GM19240 (cell line): Measurements from ENCODE around the gene KLHL40.

Experiments
- DNase-seq: peaks from one replicate; pipeline ENCODE4 v3.0.0; 2011; ENCODE audit warnings: low spot score; ENCODE audit not compliant: insufficient read length

KLHL40 gene

DNA sequence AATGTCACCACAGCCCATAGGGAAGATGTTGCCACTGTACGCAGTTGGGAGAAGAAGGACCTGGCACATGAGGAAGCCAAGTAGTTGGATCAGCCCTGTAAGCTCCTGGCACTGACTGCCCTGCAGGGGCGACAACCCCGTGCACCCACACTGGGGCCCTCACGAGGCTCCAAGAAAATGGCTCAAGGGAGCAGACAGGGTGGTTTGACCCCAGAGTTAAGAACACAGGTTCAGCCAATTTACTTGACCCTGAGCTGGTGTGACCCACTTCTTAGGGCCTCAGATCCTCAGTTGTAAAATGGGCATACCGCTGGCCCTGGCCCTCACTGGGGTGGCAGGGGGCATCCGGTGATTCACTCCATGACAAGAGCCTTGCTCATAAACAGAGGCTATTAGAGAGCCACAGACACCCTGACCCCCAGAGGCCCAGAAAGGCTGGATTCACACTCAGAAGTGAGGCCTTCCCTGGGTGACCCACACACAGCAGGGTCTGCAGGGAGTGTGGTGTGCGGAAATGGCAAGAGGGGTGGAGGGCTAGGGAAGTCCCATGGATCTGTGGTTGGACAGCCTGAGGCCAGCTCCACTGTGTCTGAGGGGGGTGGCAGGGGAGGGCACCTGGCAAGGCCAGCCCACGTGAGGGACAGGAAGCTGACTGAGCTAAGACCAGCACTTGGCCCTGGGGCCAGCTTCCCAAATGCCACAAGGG, 19.0 kb downstream of the KLHL40 start:
- DNase-seq = no peak

DNA sequence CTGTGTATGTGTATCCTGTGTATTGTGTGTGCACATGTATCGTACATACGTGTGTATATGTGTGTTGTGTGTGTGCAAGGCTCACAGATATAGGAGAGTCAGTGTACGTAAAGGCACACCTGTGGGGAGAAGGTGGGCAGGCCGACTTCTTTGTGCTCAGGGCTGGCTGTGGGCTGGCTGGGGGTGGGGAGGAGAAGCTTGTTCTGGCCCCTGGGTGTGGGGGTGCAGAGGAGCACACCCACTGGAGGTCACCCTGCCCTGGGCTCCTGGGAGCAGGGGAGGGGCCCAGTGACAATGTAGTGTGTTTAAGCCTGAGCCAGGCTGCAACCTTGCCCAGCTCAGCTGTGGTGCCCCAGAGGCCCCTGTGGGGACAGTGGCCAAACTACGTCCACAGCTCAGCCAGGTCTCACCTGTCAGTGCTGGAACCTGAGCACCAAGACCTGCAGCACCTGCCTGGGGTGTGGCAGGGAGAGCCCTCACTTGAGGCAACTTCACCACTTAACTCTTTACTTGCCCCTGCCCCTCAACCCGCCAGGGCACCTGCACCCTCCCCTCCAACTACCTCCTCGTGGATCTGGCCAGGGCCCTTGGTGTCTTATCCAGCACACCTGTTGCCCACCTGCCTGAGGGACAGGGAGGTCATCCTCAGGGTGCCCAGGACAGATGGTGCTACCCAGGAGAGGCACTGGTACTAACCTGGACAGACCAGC, 19.9 kb downstream of the KLHL40 start:
- DNase-seq = no peak

DNA sequence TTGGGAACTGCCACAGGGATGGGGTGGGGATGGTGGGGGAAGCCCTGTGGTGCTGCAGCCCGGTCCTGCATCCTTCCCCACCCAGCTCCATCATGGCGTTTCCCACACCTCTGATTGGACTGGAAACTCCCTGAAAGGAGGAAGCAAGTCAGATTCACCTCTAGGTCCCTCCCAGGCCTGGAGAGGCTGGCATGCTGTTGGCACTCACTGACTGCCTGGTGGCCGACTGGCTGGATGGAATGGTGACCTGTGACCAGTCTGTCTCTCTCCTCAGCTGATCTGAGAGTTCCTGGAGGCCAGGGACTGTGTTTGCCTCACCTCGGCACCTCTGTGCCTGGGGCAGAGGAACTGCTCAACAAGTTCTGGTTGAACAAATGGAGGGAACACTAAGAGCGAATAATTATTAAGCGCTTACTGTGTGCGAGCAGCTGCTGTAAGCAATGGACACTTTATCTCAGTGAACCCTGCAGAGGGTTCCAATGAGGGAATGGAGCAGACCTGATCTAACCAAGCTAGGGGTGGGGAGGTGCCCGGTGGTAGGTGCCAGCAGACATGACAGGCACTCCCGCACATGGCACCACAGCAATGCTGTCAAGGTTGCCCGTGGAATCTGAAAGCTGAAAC, 20.7 kb downstream of the KLHL40 start:
- DNase-seq = no peak

DNA sequence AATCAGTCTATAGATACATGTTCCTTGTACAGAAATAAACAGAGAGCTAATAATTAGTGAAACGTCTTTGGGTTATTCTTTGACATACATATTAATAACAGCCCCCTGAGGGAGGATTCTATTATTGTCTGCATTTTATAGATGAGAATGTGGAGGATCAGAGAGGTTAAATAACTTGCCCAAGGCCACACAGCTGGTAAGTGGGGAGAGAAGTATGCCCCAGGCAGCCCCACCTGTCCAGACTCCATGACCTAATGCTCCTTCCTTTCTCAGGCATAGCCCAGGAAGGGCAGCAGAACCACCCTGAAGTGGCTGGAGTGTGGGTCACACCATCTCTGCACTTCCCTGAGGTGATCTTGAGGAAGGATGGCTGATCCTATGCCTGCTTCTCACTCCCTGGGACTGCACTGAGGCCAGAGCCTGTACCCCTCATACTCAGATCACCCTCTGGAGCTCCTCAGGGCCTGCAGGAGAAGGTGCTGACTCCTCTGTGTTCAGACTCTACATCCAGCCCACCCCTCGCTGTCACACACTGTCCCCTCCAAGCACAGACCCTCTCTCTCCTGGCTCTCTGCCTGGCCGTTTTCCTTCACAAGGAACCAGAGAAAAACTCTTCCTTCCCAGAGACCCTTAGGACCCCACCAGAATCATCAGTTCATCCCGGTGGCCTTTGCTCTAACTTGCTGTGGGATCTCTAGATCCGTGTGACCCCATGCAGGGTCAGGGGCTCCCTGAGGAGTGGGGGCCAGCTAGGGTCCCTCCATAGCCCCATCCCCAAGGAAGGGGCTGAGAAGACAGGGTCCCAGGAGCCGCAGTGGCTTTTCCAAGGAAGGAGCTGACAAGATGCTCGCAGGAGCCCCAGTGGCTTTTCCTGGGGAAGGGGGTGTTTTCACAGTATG, 21.6 kb downstream of the KLHL40 start:
- DNase-seq = no peak

DNA sequence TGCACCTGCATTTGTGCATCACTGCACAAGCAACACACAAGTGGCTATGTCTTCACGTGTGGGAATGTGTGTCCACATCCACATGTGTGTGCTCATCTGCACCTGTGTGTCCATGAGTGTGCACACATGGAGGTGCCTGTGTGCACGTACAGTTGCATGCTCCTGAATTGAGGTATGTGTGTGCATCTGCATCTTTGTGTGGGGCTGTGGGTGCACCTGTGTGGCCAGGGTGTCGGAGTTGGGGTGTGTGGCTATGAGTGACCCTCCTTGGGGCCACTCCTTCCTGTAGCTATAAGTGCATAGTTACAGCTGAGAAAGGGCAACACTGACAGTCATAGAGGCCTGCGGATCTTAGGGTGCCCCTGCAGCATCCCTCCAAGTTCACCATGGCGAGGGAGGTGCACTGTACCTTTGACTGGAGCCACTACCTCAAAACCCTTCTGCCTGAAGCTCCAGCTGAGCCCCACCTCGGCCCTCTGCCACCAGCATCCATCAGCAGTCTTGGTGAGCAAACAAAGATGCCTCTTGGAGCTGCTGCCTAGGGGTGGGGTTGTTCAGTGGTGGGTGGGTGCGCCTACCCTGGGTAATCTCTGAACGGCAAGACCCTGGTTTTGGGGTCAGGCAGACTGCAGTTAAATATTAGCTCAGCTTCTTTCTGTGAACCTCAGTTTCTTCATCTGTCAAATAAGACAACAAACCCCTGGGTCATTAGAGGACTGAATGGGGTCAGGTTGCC, 22.5 kb downstream of the KLHL40 start:
- no peak for DNase-seq

DNA sequence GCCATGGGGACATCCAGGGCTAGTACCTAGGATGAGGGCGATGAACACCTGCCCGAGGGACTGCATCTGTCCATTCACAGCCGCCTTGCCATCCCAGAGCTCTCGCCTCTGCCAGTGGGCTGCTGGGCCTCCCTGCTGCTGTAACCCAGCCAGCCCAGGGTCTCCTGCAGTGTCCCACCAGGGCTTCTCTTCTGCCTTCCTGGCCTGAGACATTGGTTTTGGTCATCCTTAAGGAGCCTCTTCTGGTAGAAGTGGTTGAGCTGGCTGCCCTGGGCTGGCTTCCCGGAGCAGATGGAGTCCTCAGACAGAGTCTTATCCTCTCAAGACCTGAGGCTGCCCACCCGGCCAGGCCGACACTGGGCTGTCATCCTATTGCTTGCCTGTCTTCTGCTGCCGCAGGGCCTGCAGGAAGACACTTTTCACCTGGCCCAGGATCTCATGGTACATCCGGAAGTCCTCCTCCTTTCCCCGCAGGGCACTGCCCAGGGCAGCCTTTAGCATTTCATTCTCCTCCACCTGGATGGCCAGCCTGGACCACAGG, 23.3 kb downstream of the KLHL40 start:
- DNase-seq = no peak

DNA sequence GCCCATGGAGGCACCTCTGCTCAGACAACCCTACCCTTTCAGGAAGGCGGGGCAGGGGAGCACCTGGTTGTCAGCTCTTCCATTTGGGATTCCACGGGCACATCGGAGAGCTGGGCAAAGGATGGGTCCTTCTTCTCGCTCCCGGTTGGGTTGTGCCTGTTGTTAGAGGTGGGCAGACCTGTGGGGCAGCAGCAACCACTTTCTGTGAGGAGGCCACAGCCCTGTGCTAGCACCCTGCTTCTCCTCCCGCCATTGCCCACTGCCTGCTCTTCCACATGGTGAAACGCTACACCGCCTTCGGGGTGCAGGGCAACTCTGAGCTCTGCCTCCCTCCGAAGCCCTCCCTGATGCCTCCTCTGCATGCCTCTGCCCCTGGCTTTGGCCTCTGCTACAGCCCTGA, 24.3 kb downstream of the KLHL40 start:
- no peak for DNase-seq

DNA sequence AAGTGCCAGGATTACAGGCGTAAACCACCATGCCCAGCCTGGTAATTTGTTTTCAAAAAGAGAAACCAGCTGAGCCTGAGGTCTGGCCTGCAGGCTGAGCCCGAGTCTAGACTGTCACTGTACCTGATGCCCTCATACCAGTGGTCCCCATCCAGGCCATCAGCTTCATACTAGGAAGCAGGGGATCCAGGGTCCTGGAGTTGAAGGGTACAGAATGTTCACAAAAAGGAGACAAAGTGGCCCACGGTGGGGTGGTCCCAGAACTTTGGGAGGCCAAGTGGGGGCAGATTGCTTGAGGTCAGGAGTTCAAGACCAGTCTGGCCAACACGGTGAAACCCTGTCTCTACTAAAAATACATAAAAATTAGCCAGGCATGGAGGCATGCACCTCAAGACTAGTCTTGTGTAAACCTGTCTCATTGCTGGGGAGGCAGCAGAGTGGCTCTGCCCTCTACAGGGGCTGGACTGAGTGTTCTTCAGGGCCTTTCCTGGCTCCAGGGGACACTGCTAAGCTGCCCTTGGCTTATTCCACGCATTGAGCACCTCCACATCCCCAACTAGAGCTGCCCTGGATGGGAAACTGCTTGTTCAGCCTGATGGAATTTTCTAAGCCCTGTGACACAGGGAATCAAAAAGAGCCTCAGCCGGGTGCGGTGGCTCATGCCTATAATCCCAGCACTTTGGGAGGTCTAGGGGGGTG, 25.1 kb downstream of the KLHL40 start:
- no peak for DNase-seq

DNA sequence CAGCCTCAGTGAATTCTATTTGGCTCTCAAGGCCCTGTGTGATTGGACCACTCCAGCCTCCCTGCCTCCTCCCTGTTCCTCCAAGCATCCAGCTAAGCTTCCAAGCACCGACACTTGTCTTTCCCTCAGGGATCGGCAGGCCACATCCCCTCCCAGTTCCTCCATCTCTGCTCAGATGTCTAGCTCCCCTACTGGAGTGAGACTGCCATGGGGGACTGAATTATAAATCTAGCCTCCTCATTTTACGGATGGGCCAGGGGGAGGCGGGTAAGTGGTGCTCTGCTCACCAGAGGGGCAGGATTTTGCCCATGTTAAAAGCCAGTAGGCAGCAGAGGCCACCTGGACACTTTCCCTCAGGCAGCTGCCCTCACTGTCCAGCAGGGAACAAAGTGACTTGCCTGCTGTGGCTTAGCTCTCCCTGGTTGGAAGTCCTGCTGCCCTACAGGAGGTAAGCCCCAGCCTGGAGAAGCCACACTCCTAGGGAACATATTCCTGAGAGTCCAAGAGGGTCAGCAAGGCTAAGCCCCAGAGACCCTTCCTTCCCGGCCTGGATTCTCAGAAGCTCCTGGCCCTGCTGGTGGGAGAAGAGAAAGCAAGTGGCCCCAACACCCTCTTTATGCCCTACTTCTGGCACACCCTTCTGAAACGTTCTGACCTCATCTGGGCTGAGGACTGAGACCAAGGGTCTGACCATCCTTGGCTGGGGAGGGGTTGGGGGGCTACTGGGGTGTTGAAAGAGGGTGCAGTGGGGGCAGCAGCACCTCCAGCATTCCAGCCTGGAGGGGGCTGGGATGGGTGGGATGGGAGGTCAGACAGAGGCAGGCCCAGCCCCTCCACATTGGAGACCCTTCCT, 26.4 kb downstream of the KLHL40 start:
- no peak for DNase-seq

DNA sequence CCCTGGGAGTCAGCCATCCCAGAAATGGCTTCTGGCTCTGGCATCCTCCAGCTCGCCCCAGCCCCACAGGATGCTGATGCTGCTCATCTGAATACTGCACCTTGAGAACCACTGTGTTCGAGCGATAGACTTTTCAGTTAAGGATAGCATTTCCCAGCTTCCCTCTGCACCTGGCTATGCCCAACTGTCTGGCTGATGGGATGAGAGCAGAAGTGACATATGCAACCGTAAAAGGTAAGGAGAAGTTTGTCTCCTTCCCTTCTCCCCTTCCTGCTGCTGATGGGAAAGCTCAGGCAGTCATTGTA, 27.0 kb downstream of the KLHL40 start:
- DNase-seq = no peak

DNA sequence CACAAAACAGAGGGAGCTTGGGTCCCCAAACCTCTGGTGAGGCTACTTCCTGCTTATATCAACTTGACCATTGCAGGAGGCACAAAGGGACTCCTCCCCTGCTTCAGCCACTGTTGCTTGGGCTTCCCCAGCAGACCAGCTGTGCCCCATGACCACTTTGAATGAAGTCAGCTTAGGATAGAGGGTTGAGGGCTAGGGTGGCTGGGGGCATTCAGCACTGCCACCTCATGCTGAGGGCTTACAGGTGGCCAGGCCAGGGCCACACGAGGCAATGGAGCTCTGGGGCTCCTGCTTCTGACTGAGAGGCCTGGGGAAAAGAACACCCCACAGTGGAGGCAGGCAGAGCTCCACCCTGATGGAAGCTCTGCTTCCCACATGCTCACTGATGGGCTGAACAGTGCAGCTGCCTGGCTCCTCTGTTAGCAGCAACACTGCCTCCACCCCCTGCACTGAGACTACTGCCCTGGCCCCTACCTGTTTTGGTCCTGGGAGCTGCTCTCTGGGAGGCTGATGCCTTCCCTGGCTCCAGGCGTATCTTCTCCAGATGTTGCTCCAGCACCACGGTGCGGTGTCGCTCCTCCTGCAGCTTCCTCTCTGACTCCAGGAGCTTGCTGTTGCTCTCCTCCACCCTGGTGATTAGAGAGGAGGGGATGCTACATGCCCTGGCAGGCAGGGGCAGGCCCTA, 27.5 kb downstream of the KLHL40 start:
- DNase-seq = no peak

DNA sequence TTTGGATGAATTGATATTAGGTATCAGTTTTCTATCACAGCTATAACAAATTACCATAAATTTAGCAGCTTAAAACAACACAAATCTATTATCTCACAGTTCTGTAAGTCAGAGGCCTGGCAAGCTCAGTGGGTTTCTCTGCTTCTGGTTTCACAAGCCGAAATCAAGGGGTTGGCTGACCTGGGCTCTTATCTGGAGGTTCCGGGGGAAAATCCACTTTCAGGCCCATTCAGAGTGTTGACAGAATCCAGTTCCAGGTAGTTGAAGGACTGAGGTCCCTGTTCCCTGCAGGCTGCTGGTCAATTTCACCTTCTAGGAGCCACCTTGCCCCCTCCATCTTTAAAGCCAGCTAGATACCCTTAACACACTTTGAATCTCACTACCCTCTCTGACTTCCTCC, 28.4 kb downstream of the KLHL40 start:
- DNase-seq = no peak

DNA sequence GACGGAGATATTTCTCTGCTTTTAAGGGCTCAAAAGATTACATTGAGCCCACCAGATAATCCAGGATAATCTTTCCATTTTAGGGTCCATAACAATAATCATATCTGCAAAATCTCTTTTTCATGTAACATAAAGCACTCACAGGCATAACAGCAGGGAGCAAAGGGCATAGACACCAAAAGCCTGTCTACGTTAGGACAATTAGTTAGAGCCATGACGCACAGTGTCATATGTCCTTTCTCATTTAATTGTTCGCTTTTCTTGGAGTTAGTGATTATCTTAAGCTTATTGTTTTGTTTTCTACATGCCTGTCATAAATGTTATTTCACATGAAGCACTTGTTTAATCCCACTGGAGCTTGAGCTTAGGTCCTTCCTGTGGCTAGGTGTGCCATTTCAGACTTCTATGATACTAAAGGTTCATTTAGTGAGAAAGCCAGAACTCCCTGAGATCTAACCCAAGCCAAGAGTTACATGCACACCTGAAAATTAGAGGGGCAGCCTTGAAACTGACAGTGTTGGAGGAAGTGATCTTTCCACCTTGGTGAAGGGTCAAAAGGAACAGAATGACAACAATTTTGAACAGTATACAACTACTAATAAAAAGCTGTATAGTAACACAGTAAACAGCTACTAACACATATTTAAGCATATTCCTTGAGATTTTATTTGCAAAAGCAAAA, 29.0 kb downstream of the KLHL40 start:
- DNase-seq = no peak

DNA sequence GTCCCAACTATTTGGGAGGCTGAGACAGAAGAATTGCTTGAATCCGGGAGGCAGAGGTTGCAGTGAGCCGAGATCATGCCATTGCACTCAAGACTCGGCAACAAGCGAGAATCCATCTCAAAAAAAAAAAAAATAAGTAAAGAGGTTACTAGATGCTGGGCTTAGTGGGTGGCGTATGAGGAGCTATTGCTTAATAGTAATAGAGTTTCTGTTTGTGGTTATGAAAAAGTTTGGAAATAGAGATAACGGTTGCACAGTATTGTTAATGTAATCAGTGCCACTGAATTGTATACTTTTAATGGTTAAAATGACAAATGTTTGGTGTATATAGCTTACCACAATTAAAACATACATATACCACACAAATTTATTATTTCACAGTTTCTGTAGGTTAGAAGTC, 32.0 kb downstream of the KLHL40 start:
- DNase-seq = no peak

DNA sequence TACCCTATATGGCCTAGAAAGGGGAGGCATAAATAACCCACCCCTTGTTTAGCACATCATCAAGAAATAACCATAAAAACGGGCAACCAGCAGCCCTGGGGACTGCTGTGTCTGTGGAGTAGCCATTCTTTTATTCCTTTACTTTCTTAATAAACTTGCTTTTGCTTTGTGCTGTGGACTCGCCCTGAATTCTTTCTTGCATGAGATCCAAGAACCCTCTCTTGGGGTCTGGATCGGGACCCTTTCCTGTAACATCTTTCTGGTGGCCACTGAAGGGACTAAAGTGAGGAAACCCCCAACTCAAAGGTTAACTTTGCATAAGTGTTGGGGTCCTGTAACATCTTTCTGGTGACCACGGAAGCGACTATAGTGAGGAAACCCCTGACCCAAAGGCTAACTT, 33.0 kb downstream of the KLHL40 start:
- no peak for DNase-seq

DNA sequence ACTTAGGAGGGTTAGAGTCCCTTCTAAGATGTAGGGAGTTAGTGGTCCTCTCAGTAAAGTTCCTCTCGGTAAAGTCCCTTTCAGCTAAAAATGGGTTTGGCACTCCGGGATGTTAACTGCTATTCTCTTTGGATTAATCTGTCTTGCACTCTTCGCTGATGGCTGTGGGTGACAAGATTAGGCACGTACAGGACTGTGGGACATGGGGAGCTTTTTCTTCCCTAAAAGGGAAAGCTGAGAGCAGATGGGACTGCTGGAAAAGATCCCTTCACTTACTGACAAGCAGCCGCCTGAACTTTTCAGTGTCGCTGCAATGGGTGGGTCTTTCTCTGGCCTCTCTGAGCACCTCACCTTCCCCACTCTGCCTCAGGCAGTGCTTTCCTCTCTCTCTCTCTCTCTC, 33.7 kb downstream of the KLHL40 start:
- DNase-seq = no peak

DNA sequence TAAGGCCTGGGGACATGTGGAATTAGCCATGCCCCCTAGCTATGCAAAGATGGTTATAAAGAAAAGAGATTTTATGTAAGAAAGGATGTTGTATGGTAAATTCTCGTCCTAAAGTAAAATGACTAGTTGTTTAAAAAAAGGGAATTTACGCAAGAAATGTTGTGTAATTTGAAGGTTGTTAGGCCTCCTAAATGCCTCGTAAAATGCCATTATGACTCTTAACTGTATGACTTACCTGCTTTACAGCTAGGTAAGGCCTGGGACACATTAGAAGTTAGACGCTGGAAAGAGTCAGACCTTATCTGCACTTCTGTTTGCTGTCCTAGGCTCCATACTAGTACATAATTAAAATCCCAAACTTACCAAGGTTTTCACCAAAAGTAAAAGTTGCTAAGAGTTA, 34.8 kb downstream of the KLHL40 start:
- DNase-seq = no peak

DNA sequence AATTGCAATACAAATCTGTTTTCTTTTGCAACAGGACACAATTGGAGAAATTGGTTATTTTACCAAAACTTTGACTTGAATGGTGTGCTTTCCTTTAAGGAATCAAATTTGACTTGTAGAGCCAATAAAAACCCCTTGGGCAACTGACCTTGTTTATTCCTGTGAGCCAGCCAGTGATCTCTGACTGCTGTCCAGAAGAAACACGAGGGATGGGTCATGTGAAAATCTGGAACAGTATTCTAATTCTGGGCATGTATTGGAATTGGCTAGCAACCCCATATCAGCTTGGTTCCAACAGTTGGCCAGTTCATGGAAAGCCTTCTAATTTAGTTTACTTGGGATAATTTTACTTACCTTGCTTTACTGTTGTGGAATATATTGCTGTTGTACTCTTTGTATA, 36.4 kb downstream of the KLHL40 start:
- no peak for DNase-seq
